H1 (cell line): ENCODE data around the gene ATP2B3. TPM values are rescaled to one million over a fixed set of nuclear protein-coding genes. Genes with fewer than 3 reads are reported as not detected.

Experiments
- CTCF ChIA-PET: fragments of 300-600 bp; sonication (Branson Sonifier 250); formaldehyde crosslinking; loops from one replicate; lab custom pipeline; 2021; ENCODE audit not compliant: partially characterized antibody; lab: Charles Lee
- POLR2A ChIA-PET: fragments of 300-600 bp; sonication (Branson Sonifier 250); formaldehyde crosslinking; loops from one replicate; lab custom pipeline; 2021; ENCODE audit warnings: inconsistent platforms; ENCODE audit not compliant: partially characterized antibody; lab: Charles Lee
- DNase-seq, 2 experiments: peaks; one replicate each; pipeline versions ENCODE4 v3.0.0 to v3.0.0-alpha.2; 2010 to 2022; ENCODE audit warnings: low spot score in 2 of 2, low read depth in 1 of 2, mixed read lengths in 1 of 2
- FAIRE-seq: peaks from 2 replicates; lab custom pipeline; 2011; peaks lifted over from hg19 to GRCh38; lab: Jason Lieb, UNC
- H2AFZ ChIP-seq: 2 replicates; pipeline ENCODE4 v1.8.1; 2012; ENCODE audit warnings: low read length, inconsistent platforms
- H2AK5ac ChIP-seq: 2 replicates; pipeline ENCODE4 v1.6.1; 2013; ENCODE audit warnings: low read depth, low read length
- H2BK120ac ChIP-seq: replicated peaks from 2 replicates; pipeline ENCODE3; 2013; ENCODE audit warnings: low read depth, low read length, inconsistent platforms
- H2BK12ac ChIP-seq: 2 replicates; pipeline ENCODE4 v1.6.1; 2013; ENCODE audit warnings: low read depth, low read length
- H2BK15ac ChIP-seq: 2 replicates; pipeline ENCODE4 v1.6.1; 2013; ENCODE audit warnings: low read length
- H2BK20ac ChIP-seq: 2 replicates; pipeline ENCODE4 v1.6.1; 2013; ENCODE audit warnings: low read length
- H2BK5ac ChIP-seq: 2 replicates; pipeline ENCODE4 v1.6.1; 2013; ENCODE audit warnings: low read depth, low read length
- H3K14ac ChIP-seq: 2 replicates; pipeline ENCODE4 v1.6.1; 2013; ENCODE audit warnings: inconsistent platforms; ENCODE audit not compliant: insufficient read length
- H3K18ac ChIP-seq: 2 replicates; pipeline ENCODE4 v1.6.1; 2013; ENCODE audit warnings: low read length; ENCODE audit errors: extremely low read depth
- H3K23ac ChIP-seq: 2 replicates; pipeline ENCODE4 v1.6.1; 2013; ENCODE audit warnings: inconsistent platforms; ENCODE audit not compliant: insufficient read length
- H3K23me2 ChIP-seq: 2 replicates; pipeline ENCODE4 v1.6.1; 2013; ENCODE audit warnings: low read depth, low read length
- H3K27ac ChIP-seq: 2 replicates; pipeline ENCODE4 v1.6.1; 2011; ENCODE audit warnings: low read depth, low read length, inconsistent platforms
- H3K27me3 ChIP-seq, 4 experiments: replicated peaks in 1 of 4; 1 replicate in 1 of 4; 2 replicates in 3 of 4; pipeline versions ENCODE4 v1.6.1 to v1.8.1; 2011 to 2013; ENCODE audit warnings: low read length in 3 of 4, mild to moderate bottlenecking in 3 of 4, inconsistent platforms in 2 of 4, mixed read lengths in 2 of 4, moderate library complexity in 1 of 4; ENCODE audit not compliant: control insufficient read depth in 3 of 4, insufficient read depth in 3 of 4; ENCODE audit errors: extremely low read depth in 1 of 4
- H3K36me3 ChIP-seq, 4 experiments: 2 replicates each; pipeline versions ENCODE4 v1.6.1 to v1.8.1; 2011 to 2013; ENCODE audit warnings: mild to moderate bottlenecking in 4 of 4, low read length in 3 of 4, moderate library complexity in 2 of 4, control low read depth in 1 of 4, inconsistent platforms in 1 of 4; ENCODE audit not compliant: insufficient read depth in 4 of 4, control insufficient read depth in 2 of 4
- H3K4ac ChIP-seq: replicated peaks from 2 replicates; pipeline ENCODE3; 2013; ENCODE audit warnings: low read length, low read depth, mixed read lengths, inconsistent platforms; ENCODE audit not compliant: insufficient read length
- H3K4me1 ChIP-seq, 4 experiments: replicated peaks in 1 of 4; 1 replicate in 1 of 4; 2 replicates in 3 of 4; pipeline versions ENCODE4 v1.6.1 to v1.8.1; 2011 to 2013; ENCODE audit warnings: low read length in 3 of 4, inconsistent platforms in 2 of 4, mixed read lengths in 1 of 4; ENCODE audit not compliant: insufficient read depth in 4 of 4, control insufficient read depth in 3 of 4
- H3K4me2 ChIP-seq, 2 experiments: 2 replicates each; pipeline versions ENCODE4 v1.6.1 to v1.8.1; 2011 to 2013; ENCODE audit warnings: low read depth in 2 of 2, low read length in 2 of 2, control low read depth in 1 of 2, inconsistent platforms in 1 of 2, mild to moderate bottlenecking in 1 of 2; ENCODE audit not compliant: insufficient read depth in 1 of 2
- H3K4me3 ChIP-seq, 4 experiments: fragments of 200-600, 300-600 bp in 1 of 4; sonication (generic), shearing (Covaris generic), sonication (Bioruptor Twin) in 1 of 4; 2 replicates each; pipeline versions ENCODE4 v1.5.1 to v1.8.1; 2011 to 2016; ENCODE audit warnings: low read length in 4 of 4, low read depth in 3 of 4, control low read depth in 2 of 4, inconsistent platforms in 2 of 4, mild to moderate bottlenecking in 2 of 4, mixed read lengths in 1 of 4, moderate library complexity in 1 of 4; ENCODE audit not compliant: insufficient read depth in 2 of 4; ENCODE audit errors: extremely low read depth in 1 of 4
- H3K56ac ChIP-seq: replicated peaks from 2 replicates; pipeline ENCODE3; 2013; ENCODE audit warnings: low read depth, mild to moderate bottlenecking, mixed read lengths, low read length, inconsistent platforms; ENCODE audit not compliant: insufficient read length
- H3K79me1 ChIP-seq: 2 replicates; pipeline ENCODE4 v1.6.1; 2013; ENCODE audit warnings: low read depth, low read length, control low read depth
- H3K79me2 ChIP-seq, 2 experiments: 2 replicates each; pipeline versions ENCODE4 v1.6.1 to v1.8.1; 2012 to 2013; ENCODE audit warnings: low read length in 2 of 2, mild to moderate bottlenecking in 2 of 2, inconsistent platforms in 1 of 2; ENCODE audit not compliant: insufficient read depth in 2 of 2, control insufficient read depth in 1 of 2
- H3K9ac ChIP-seq, 4 experiments: replicated peaks in 1 of 4; 1 replicate in 1 of 4; 2 replicates in 3 of 4; pipeline versions ENCODE4 v1.6.1 to v1.8.1; 2011 to 2013; ENCODE audit warnings: low read depth in 3 of 4, low read length in 3 of 4, control low read depth in 2 of 4, mild to moderate bottlenecking in 2 of 4, moderate library complexity in 2 of 4, inconsistent platforms in 1 of 4; ENCODE audit errors: extremely low read depth in 1 of 4
- H3K9me3 ChIP-seq, 2 experiments: 2 replicates each; pipeline versions ENCODE4 v1.6.1 to v1.8.1; 2012 to 2013; ENCODE audit warnings: mild to moderate bottlenecking in 2 of 2, moderate library complexity in 2 of 2, control low read depth in 1 of 2, inconsistent platforms in 1 of 2, low read depth in 1 of 2, low read length in 1 of 2, mixed read lengths in 1 of 2; ENCODE audit not compliant: insufficient read depth in 2 of 2
- H4K20me1 ChIP-seq, 2 experiments: replicated peaks in 1 of 2; 2 replicates each; pipeline versions ENCODE3 to v1.8.1; 2011 to 2013; ENCODE audit warnings: inconsistent platforms in 2 of 2, low read length in 2 of 2, mild to moderate bottlenecking in 1 of 2; ENCODE audit not compliant: insufficient read depth in 2 of 2, control insufficient read depth in 1 of 2
- H4K5ac ChIP-seq: 2 replicates; pipeline ENCODE4 v1.6.1; 2013; ENCODE audit warnings: low read length, low read depth, mixed read lengths, inconsistent platforms; ENCODE audit not compliant: insufficient read length
- H4K8ac ChIP-seq: 2 replicates; pipeline ENCODE4 v1.8.0; 2013; ENCODE audit warnings: mild to moderate bottlenecking, moderate library complexity, low read length, inconsistent platforms; ENCODE audit not compliant: insufficient read depth; ENCODE audit errors: extremely low read depth
- H4K91ac ChIP-seq: replicated peaks from 2 replicates; pipeline ENCODE3; 2013; ENCODE audit warnings: low read length, mixed read lengths, inconsistent platforms; ENCODE audit not compliant: insufficient read length
- KDM4A ChIP-seq: IDR thresholded peaks from one replicate; pipeline ENCODE4 v1.7.1; 2012; ENCODE audit warnings: low read depth, mild to moderate bottlenecking, moderate library complexity, low read length, inconsistent platforms; ENCODE audit not compliant: severe bottlenecking
- PHF8 ChIP-seq: fragments of 200-600 bp; sonication (generic); conservative IDR thresholded peaks from 2 replicates; pipeline ENCODE4 v1.7.1; 2012; ENCODE audit warnings: low read depth, mild to moderate bottlenecking, inconsistent platforms, low read length, moderate library complexity
- TAF1 ChIP-seq: IDR thresholded peaks from 2 replicates; pipeline ENCODE4 v1.6.1; 2011; ENCODE audit warnings: mild to moderate bottlenecking, low read depth, low read length
- YY1 ChIP-seq: IDR thresholded peaks from 2 replicates; pipeline ENCODE4 v1.6.1; 2011; ENCODE audit warnings: low read depth, mild to moderate bottlenecking, low read length
- WGBS, 2 experiments: shearing (Covaris generic) in 1 of 2; methylation state at CpG; one replicate each; pipeline versions ENCODE4 v1.1.6 to v1.1.7; 2013 to 2015; ENCODE audit warnings: low lambda C conversion rate in 2 of 2, mixed read lengths in 2 of 2, inconsistent platforms in 1 of 2, low coverage in 1 of 2, missing lambda C conversion rate in 1 of 2; ENCODE audit not compliant: insufficient replicate concordance in 2 of 2, insufficient coverage in 1 of 2, insufficient read length in 1 of 2; ENCODE audit errors: extremely low coverage in 1 of 2, missing lambda C conversion rate in 1 of 2; 5-methylcytosine and 5-hydroxymethylcytosine counted together
- polyA plus RNA-seq, 7 experiments: library from polyadenylated mRNA; depleted of rRNA in 3 of 7; stranded (reverse) in 5 of 7; unstranded in 2 of 7; fragments of >200 nt in 5 of 7; fragments of 200-250 nt in 2 of 7; gene quantifications; 1 replicate in 5 of 7; 2 replicates in 1 of 7; 4 replicates in 1 of 7; pipeline versions ENCODE4 v1.2.1 to v1.2.3, GENCODE V29; 2011 to 2013; ENCODE audit warnings: missing spikeins in 2 of 7, mixed read lengths in 2 of 7
- total RNA-seq: library from RNA; stranded (reverse); fragmentation: NEBNext Ultra II Directional; extraction: Animal tissue kit (Norgen Biotek cat#: 25700); gene quantifications from 2 replicates; pipeline ENCODE4 v1.2.1, GENCODE V29; 2021

Gene ATP2B3
- total and polyA plus RNA-seq, 2 of the 8 experiments (the other 6 are each of a cell fraction or from before 2014, with no cell fraction given): 0.14 to 0.19 TPM

DNA sequence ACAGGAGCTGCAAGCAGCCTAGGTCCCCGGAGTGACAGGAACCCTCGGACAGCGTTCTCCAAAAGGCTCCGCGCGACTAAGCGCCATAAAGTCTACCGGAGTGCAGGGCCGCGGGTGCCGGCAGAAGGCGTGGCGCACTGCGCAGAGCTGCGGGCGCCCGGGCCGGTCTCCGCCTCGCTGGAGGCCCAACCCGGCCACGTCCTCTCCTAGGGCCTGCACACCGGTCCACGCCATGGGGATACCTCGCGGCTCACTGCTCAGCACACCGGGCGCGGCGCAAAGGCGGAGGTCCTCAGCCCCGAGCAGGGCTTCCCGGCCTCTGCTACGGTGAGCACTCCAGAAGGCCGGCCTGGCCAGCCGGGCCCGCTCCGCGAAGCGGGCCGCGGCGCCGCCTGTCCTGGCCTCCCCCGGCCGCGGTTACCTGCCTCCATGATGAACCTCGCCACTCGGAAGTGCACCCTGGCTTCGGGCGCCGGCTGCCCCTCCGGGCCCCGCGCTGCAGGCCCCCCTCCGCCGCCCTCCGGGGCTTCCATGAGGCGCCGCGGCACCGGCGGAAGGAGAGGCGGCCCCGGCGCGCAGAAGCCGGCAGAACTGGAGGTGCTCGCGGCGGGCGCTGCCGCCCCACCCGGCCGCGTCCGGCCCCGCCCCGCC lies 81.2 kb downstream of the ATP2B3 start, which contains the start of gene CCNQ:
Gene CCNQ, minus strand, starts transcription at position 599 of the 651 bp plus-strand sequence. Its CDS starts 66 bp downstream, at position 533.
- H3K23ac ChIP-seq: no peak within 1 kb of the TSS
- no peak within 1 kb of the TSS; the same call in 1 of the 2 replicates for H3K18ac ChIP-seq
- no peak within 1 kb of the TSS for H3K27ac ChIP-seq
- H3K79me2 ChIP-seq: peaks cover 0 to 5% of the 10 kb centered on the region in 2 experiments; a peak in 1 of 4 replicates
- H4K8ac ChIP-seq: peak within 1 kb of the TSS; percentile 5; the same call in 1 of the 2 replicates
- peak within 1 kb of the TSS; percentile 81; the same call in 1 of the 2 replicates for H2AFZ ChIP-seq
- peak within 1 kb of the TSS; percentile 23 for H3K4ac ChIP-seq
- H2BK15ac ChIP-seq: no peak within 1 kb of the TSS
- H3K56ac ChIP-seq: no peak within 1 kb of the TSS
- peaks cover 0 to 8% (median 0%) of the 10 kb centered on the region in 4 experiments; a peak in 3 of 7 replicates for H3K27me3 ChIP-seq
- H3K36me3 ChIP-seq: 0 out of 8 replicates have a peak, but pooled peaks cover 0 to 2% (median 0%) of the 10 kb centered on the region in 4 experiments
- DNase-seq: peak in 1 of 2 experiments; percentile 53
- H4K5ac ChIP-seq: no peak within 1 kb of the TSS
- H3K9ac ChIP-seq: peak within 1 kb of the TSS in 3 of 4 experiments; percentile 8 to 43 (median 37); a peak in 3 of 7 replicates
- FAIRE-seq: no peak
- POLR2A ChIA-PET: interaction anchor here (0.6 to 2.0 kb wide), 3 partner anchors 14 to 307 kb away, joined by 3 to 7 read pairs (median 4); no protein-coding TSS in a partner anchor
- H3K79me1 ChIP-seq: no peaks in the 10 kb centered on the region
- peaks cover 0 to 3% of the 10 kb centered on the region in 2 experiments for H4K20me1 ChIP-seq
- peaks cover 0 to 4% (median 0%) of the 10 kb centered on the region in 4 experiments; a peak in 1 of 7 replicates for H3K4me1 ChIP-seq
- 2% methylated on average over 14 of the region's 79 CpGs; no CpG with 5 or more reads in 1 of the 2 experiments for WGBS, 2 experiments
- H4K91ac ChIP-seq: no peak within 1 kb of the TSS
- H2BK120ac ChIP-seq: no peak within 1 kb of the TSS
- H2BK12ac ChIP-seq: no peak within 1 kb of the TSS
- H2BK5ac ChIP-seq: no peak within 1 kb of the TSS
- no peaks in the 10 kb centered on the region for H3K9me3 ChIP-seq
- H3K14ac ChIP-seq: no peak within 1 kb of the TSS
- H3K23me2 ChIP-seq: peaks cover 3% of the 10 kb centered on the region; the same call in 1 of the 2 replicates
- H2AK5ac ChIP-seq: no peak within 1 kb of the TSS
- peak; percentile 25 for TF ChIP-seq KDM4A
- peak; percentile 69 for TF ChIP-seq PHF8
- 0 out of 2 replicates have a peak, but pooled peaks have one; percentile 32 for TF ChIP-seq TAF1
- TF ChIP-seq YY1: no peak
- no peak within 1 kb of the TSS for H2BK20ac ChIP-seq
- peak within 1 kb of the TSS; percentile 79 to 86 for H3K4me2 ChIP-seq
- CTCF ChIA-PET: interaction anchor here (0.7 to 4.5 kb wide), 9 partner anchors 12 to 136 kb away, joined by 3 to 22 read pairs (median 4); no protein-coding TSS in a partner anchor
- peak within 1 kb of the TSS; percentile 56 to 88 (median 68) for H3K4me3 ChIP-seq
